ENCODE results near the gene STAT6.

- TF ChIP-seq MAX (IDR thresholded peaks at IDR 0.05; ENCODE audit: insufficient read depth, insufficient read length) (no peak), POLR2A (IDR thresholded peaks at IDR 0.05; ENCODE audit: low read depth, low read length) (no peak), JUN (IDR thresholded peaks at IDR 0.05; ENCODE audit: borderline replicate concordance, insufficient read depth, insufficient read length, low read depth) (no peak), MYC (IDR thresholded peaks at IDR 0.05; ENCODE audit: low read depth, low read length) (no peak), CTCF (IDR thresholded peaks at IDR 0.05; ENCODE audit: extremely low read depth in 1 of 2, insufficient read depth in 1 of 2, low read depth in 1 of 2, low read length in 2 of 2) (no peak), EZH2 (IDR thresholded peaks at IDR 0.05; ENCODE audit: borderline replicate concordance, low read depth, low read length, severe bottlenecking) (no peak), POLR2AphosphoS5 (IDR thresholded peaks at IDR 0.05; ENCODE audit: insufficient read depth, low read depth, low read length) (no peak), GATA2 (IDR thresholded peaks at IDR 0.05; ENCODE audit: insufficient read depth, insufficient read length, low read depth, low read length) (no peak)
Observed at GRCh38 chr12:57089271-57090245, 21.6 kb downstream of the STAT6 start.

Measured in endothelial cell of umbilical vein (primary cell).